ENCODE data around the gene PLEKHF1.
"Not testable (repeated sequence)": the region's sequence is repeated elsewhere in the genome, so short reads cannot be mapped to it uniquely, and the experiment has no call there.

The PLEKHF1 gene

DNA sequence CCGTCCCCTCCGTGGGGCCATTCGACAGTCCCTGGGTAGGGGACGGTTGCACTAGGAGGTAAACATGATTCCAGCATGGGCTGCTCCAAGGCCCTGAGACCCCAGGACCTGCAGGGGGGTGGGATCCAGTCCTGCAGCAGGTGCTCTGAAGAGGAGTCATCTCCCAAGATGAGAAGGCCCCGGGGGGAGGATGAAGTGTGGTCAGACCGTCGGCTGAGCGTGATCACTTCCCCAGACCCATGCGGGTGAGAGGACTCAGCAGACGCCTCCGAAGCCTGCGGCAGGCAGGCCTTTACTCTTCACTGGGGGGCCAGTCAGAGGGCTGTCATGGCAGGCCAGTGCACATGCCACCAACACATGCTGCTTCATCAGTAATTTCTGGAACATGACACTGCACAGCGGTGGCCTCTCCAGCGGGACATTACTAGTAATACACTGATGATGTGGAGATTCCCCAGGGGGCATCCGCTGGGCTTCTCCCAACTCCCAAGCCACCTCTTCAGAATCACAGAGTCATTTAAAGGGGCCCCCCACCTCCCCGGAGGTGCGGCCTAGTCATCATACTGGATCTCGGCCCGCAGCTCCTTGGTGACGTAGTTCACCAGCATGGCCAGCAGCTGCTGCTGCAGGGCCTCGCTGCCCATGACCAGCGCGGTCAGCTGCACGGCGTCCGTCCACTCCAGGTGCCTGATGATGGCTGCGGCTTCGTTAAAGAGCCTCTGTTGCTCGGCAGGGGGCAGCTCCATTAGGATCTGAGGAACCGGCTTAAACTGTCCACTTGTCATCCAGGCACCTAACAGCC lies 37.1 kb downstream of the PLEKHF1 start:
- DNase-seq (ENCODE audit: low read depth), result no peak

DNA sequence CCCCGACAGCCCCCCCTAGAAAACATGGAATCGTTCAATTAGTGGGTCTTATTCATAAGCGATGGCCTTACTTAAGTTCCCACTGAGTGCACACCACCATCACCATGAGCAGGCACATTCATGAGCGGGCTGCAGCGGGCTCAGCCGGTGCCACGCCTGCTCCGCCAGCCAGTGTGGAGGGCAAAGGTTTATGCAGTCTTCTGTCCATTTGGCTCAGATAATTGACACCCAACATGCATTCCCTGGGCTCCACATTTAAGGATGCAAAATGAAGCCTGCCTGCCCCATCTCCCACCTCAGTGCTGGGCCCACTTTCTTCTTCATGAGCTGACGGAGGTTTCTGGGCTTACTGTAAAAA lies 37.7 kb downstream of the PLEKHF1 start:
- DNase-seq (ENCODE audit: low read depth), result no peak

- DNase-seq (ENCODE audit: low read depth), result no peak
These were observed 39.6 kb downstream of the PLEKHF1 start for GRCh38 chr19:29704562-29705558.

DNA sequence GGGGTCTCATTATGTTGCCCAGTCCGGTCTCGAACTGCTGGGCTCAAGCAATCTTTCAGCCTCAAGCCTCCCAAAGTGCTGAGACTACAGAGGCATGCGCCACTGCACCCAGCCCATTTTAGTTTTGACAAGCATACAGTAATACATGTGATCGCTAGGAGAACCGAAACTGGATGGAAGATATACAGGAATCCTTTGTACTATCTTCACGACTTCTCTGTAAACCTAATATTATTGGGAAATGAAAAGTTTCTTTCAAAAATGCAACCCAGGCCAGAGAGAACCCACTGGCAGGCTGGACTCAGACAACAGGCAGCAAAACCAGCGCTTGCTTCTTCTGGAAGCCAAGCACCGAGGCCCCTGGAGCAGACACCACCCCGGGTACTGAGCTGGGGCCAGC lies 40.4 kb downstream of the PLEKHF1 start:
- no peak for DNase-seq (ENCODE audit: low read depth)

- no peak for DNase-seq (ENCODE audit: low read depth)
These were observed 41.4 kb downstream of the PLEKHF1 start for GRCh38 chr19:29706635-29707034.

DNA sequence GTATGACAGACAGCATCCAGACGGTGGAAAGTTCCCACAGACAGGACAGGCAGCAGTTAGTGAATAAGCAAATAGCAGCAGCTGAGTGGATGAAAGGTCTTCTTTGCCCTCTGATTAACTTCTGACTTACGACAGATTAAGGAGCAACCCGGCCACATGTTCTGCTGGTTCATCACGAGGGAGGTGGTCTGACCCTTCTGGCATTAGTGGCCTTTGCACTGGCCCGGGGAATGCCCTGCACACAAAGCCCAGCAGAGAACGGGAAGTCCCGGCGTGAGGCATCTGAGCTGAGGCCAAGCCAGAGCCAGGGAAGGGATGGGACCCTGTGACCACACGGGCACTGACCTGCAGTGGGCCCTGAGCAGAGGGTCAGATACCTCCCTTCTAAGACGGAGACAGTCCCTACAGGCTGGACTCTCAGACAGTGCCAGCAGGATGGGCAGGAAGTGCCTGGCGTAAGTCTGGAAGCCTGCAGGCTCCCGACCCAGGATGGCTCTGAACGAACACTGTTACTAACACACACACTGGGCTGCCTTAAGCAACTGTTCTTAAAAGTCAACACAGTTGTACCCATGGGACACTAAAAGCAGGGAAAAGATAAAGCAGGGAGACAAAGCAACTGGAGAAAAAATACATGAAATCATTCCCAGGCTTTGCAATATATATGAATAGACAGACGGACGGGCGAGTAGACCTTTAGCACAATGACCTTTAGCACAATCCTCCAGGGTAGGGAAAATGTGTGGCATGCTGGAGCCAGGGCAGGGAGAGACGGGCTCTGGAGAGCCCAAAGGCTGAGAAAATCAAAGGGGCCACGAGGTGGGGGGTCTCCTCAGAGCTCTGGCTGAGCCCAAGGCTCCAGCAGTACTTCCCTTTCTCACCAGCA lies 43.5 kb downstream of the PLEKHF1 start:
- no peak for DNase-seq (ENCODE audit: low read depth)

GRCh38 chr19:29709440-29709798 lies 44.2 kb downstream of the PLEKHF1 start:
- DNase-seq (ENCODE audit: low read depth), result not testable (repeated sequence)

DNA sequence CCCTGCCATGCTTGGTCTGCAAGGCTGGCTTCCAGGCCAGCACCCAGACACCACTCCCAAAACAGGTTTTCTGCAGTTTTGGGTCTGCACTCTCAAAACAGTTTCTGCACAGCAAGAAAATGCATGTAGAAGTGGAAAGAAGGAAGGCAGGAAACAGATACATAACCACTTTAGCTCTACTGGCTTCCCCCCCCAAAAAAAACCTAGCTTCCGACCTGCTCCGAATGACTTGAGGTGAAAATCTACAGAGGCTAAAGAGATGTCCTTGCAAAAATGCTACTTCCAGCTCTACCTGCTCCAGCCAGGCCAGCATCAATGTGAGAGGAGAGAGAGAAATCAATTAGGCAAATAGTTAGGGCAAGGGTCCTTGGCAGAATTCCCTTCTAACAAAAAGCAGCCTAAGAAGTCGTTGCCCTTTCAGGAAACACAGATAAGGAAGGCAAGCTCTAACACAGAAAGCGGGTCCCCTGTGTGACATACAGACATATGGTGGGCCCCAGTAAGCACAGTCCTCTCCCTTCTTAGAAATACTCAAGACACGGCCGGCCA lies 46.4 kb downstream of the PLEKHF1 start:
- DNase-seq (ENCODE audit: low read depth), result no peak

GRCh38 chr19:29712744-29713516 lies 47.7 kb downstream of the PLEKHF1 start:
- DNase-seq (ENCODE audit: low read depth), result no peak

DNA sequence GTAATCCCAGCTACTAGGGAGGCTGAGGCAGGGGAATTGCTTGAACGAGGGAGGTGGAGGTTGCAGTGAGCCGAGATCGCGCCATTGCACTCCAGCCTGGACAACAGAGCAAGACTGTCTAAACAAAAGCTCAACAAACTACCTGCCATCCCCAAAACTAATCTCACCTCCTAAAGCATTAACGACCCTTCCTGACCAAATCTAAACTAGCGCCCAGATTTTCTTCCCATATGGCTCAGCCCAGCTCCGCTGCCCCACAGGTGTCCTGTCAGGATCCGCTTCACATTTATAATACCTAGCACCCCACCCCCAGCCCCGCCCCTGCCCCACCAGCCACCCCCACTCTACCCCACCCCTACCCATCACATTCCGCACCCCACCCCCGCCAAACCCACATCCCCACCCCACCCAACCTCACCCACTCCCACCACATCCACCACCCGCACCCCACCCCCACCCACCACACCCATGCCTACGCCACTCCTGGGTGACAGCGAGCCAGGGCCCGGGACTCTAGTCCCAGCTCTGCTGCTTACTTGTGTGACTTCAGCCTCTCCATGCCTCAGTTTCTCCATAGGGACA lies 49.2 kb downstream of the PLEKHF1 start:
- DNase-seq (ENCODE audit: low read depth), result peak; percentile 33

DNA sequence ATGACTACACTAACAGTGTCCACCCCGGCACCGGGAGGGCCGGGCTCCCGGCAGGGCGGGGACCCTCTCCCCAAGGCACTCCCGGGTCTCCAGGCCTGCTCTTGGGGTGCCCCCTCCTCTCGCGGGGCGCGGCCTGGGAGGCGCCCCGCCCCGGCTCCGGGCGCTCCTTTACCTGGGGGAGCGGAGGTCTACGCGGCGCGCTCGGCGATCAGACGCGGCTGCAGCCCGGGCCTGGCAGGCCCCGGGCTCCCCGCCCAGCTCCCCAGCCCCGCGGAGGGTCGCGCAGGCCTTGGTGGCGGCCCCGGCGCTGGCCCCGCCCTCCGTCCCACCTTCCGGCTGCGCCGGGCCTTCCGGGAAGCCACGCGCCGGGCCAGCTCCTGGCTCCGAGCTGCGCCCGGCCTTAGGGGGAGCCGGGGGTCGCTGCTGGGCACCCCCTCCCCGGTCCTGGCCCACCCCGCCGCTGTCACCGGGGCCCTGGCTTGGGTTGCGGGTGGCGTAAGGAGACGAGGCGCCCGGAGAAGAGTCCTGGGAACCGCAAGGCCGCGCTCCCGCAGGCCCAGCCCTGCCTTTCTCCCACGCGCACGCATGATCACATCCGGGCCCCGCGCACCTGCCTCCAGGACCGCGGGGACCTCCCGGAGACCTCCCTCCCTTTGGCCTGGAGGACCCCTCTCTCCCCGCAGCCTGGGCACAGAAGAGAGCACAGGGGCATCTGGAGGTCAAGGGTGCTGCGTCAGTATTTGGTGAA lies 49.9 kb downstream of the PLEKHF1 start, which contains the start of gene C19orf12:
C19orf12 (minus strand) TSS at position 309 of the 748 bp plus-strand sequence. CDS start 6,848 bp downstream, outside the sequence.
- DNase-seq (ENCODE audit: low read depth), result peak; percentile 28

GRCh38 chr19:29715701-29716581 lies 50.7 kb downstream of the PLEKHF1 start:
- DNase-seq (ENCODE audit: low read depth), result no peak

GRCh38 chr19:29717051-29717450 lies 51.8 kb downstream of the PLEKHF1 start:
- no peak for DNase-seq (ENCODE audit: low read depth)

- DNase-seq (ENCODE audit: low read depth), result no peak
These were observed 58.9 kb downstream of the PLEKHF1 start for GRCh38 chr19:29724102-29724641.

DNA sequence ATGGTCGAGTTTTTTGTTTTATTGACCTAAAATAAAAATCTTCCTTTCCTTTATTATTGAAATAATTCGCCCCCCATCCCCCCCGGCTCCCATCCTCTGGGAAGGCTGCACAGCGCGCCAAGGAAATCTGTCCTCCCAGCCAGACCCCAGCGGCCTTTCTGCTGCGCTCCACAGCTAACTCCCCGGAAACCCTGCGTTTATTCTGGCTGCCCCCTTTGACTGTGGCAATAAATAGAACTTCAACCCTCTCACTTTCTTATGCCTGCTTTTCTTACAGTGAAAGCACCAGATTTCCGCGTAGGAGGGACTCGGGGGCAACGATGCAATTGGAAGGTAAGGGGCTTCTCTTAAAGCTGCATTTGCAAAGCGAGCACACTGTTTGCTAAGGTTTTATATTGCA lies 59.5 kb downstream of the PLEKHF1 start:
- DNase-seq (ENCODE audit: low read depth), result no peak
